Measurements from ENCODE around the gene SLC22A23.

DNA sequence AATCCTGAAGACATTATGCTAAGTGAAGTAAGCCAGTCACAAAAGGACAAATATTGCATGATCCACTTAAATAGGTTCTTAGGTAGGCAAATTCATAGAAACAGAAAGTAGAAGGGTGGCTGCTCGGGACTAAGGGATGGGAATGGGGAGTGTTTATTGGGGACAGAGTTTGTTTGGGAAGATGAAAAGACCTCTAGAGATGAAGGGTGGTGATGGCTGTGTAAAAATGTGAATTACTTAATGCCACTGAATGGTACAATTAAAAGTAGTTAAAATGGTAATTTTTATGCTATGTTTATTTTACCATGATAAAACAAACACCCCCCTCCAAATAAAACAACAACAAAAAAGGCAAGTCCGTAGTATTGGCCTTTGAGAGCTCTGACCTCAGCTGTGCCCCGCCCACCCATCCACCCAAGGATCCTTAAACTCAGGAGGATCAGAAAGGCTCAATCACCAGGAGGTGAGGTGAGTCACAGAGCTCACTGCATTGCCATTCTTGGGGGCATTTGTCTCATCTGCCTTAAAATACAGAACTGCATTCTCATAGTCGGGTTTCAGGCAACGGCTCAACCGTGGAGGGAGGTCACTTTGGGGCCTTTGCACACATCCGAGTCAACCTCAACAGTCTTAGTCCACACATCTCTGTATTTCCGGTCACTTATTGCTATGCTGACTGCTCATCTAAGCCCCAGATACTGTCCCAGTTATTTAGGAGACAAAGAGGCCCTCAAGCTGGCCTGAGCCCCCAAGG lies 96.7 kb downstream of the SLC22A23 start:
- TF ChIP-seq, protein P1, sequence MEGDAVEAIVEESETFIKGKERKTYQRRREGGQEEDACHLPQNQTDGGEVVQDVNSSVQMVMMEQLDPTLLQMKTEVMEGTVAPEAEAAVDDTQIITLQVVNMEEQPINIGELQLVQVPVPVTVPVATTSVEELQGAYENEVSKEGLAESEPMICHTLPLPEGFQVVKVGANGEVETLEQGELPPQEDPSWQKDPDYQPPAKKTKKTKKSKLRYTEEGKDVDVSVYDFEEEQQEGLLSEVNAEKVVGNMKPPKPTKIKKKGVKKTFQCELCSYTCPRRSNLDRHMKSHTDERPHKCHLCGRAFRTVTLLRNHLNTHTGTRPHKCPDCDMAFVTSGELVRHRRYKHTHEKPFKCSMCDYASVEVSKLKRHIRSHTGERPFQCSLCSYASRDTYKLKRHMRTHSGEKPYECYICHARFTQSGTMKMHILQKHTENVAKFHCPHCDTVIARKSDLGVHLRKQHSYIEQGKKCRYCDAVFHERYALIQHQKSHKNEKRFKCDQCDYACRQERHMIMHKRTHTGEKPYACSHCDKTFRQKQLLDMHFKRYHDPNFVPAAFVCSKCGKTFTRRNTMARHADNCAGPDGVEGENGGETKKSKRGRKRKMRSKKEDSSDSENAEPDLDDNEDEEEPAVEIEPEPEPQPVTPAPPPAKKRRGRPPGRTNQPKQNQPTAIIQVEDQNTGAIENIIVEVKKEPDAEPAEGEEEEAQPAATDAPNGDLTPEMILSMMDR (IDR thresholded peaks at IDR 0.05; ENCODE audit: insufficient read depth, low read depth, low read length), result no peak
- TF ChIP-seq EZH2 (IDR thresholded peaks at IDR 0.05; ENCODE audit: insufficient read depth, low read length), result no peak
